Activated CD8-positive, alpha-beta T cell treated with anti-CD3 and anti-CD28 coated beads for 36 hours (primary cell): Measurements from ENCODE around the gene DKK1. TPM values are rescaled to one million over a fixed set of nuclear protein-coding genes. Genes with fewer than 3 reads are reported as not detected.

Experiments used
- ATAC-seq: fragments of 200-7000 bp; cut with Tn5 transposase; one replicate; pipeline ENCODE4 v1.10.0; 2021; ENCODE audit warnings: mild to moderate bottlenecking, moderate library complexity
- CTCF ChIA-PET: fragments of 350-600 bp; sonication (Branson Sonifier 250); formaldehyde crosslinking; loops from one replicate; lab custom pipeline; 2021; ENCODE audit warnings: antibody characterized with exemption; lab: Charles Lee
- POLR2A ChIA-PET: fragments of 350-600 bp; sonication (Branson Sonifier 250); formaldehyde crosslinking; loops from one replicate; lab custom pipeline; 2021; ENCODE audit warnings: antibody characterized with exemption; lab: Charles Lee
- DNase-seq: peaks from one replicate; pipeline ENCODE4 v3.0.0-alpha.2; 2020
- H3K27ac Mint-ChIP-seq: one replicate; pipeline ENCODE4 v1.8.0; 2021; ENCODE audit warnings: mild to moderate bottlenecking, mixed read lengths
- H3K27me3 Mint-ChIP-seq: one replicate; pipeline ENCODE4 v1.8.0; 2021; ENCODE audit warnings: mixed read lengths
- H3K36me3 Mint-ChIP-seq: one replicate; pipeline ENCODE4 v1.8.0; 2021; ENCODE audit warnings: low read depth, mixed read lengths
- H3K4me1 Mint-ChIP-seq: one replicate; pipeline ENCODE4 v1.8.0; 2021; ENCODE audit warnings: low read depth, mixed read lengths
- H3K4me3 Mint-ChIP-seq: one replicate; pipeline ENCODE4 v1.8.0; 2021; ENCODE audit warnings: mild to moderate bottlenecking, moderate library complexity, mixed read lengths
- H3K9me3 Mint-ChIP-seq: one replicate; pipeline ENCODE4 v1.8.0; 2021; ENCODE audit warnings: mixed read lengths
- CTCF ChIP-seq: fragments of 200-600 bp; IDR thresholded peaks from one replicate; pipeline ENCODE4 v1.8.0; 2022; ENCODE audit warnings: antibody characterized with exemption, mild to moderate bottlenecking
- intact Hi-C: fragments of 100-400 bp; cut with micrococcal nuclease; formaldehyde crosslinking; loops from one replicate; pipeline ENCODE4 v1.10.0; 2022
- total RNA-seq, 2 experiments: library from RNA; stranded (reverse); gene quantifications; one replicate each; pipeline ENCODE4 v1.2.3, GENCODE V29; 2021

The DKK1 gene
- total RNA-seq, 2 experiments from 2014 or later = not detected

GRCh38 chr10:52308251-52309031 is 5.6 kb upstream of the DKK1 start:
- ATAC-seq (peak; percentile 62), DNase-seq (peak; percentile 51)
- ChIA-PET CTCF (interaction anchor here (0.8 to 3.0 kb wide), 5 partner anchors 9 to 259 kb away, joined by 3 to 27 read pairs (median 4); no protein-coding TSS in a partner anchor), POLR2A (no interaction called here)
- Mint-ChIP-seq H3K27me3 (peaks cover 34% of the 10 kb centered on the region), H3K27ac (no peak overlapping the region), H3K4me3 (no peak overlapping the region), H3K9me3 (no peaks in the 10 kb centered on the region), H3K36me3 (no peaks in the 10 kb centered on the region), H3K4me1 (peaks cover 5% of the 10 kb centered on the region)
- peak; percentile 57 for TF ChIP-seq CTCF
- intact Hi-C loops = loop anchor here (2.0 kb wide), 1 partner anchor 180 kb away; no protein-coding TSS in a partner anchor

GRCh38 chr10:52312942-52313255 is 1.2 kb upstream of the DKK1 start:
- Mint-ChIP-seq H3K4me1 (peaks cover 9% of the 10 kb centered on the region), H3K27ac (no peak overlapping the region)
- no peak for ATAC-seq

DNA sequence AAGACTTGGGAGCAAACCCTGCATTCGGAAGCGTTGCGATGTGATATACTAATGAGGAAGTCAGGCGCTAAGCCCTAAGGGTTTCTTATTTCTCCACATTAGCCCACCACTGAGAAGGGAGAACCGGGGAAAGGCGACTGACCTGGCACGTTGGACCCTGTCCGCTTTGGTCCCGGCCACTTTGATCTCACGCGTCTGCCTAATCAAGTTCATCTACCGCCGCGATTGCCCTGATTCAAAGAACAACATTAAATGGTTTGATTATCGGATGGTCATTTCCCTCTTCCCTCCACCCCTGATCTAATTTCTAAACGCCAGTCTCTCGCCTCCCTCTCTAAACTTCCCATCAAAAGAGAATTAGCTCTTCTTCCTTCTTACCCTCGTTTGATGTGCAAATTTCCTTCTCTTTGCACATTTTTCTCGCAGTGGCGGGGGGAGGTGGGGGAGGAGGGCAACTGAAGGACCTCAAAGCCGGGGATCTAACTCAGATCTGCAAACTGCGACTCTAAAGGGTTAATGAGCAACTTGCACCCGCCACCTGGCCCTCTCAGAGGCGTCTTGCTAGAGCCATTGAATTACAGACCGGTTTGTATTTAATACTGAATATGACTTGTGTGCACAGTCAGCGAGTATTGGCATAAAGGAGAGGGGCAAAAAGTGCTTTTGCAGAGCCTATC is 687 bp upstream of the DKK1 start:
- ChIA-PET CTCF (interaction anchor here (1.4 kb wide), 1 partner anchor 15 kb away, joined by 4 read pairs; no protein-coding TSS in a partner anchor), POLR2A (no interaction called here)
- ATAC-seq (no peak), DNase-seq (no peak)
- H3K36me3 Mint-ChIP-seq = no peaks in the 10 kb centered on the region
- no peak overlapping the region for H3K4me3 Mint-ChIP-seq
- no peak overlapping the region for H3K27ac Mint-ChIP-seq
- peaks cover 9% of the 10 kb centered on the region for H3K4me1 Mint-ChIP-seq
- no peaks in the 10 kb centered on the region for H3K9me3 Mint-ChIP-seq
- H3K27me3 Mint-ChIP-seq = peaks cover 47% of the 10 kb centered on the region
- intact Hi-C loops = loop anchor here (10.0 kb wide), 1 partner anchor 281 kb away; no protein-coding TSS in a partner anchor
- no peak for TF ChIP-seq CTCF

More at GRCh38 chr10:52312942-52313255, 1.2 kb upstream of the DKK1 start:
- no peak for DNase-seq
- Mint-ChIP-seq H3K27me3 (peaks cover 51% of the 10 kb centered on the region), H3K36me3 (no peaks in the 10 kb centered on the region), H3K9me3 (no peaks in the 10 kb centered on the region), H3K4me3 (no peak overlapping the region)
- TF ChIP-seq CTCF = no peak
- ChIA-PET POLR2A (no interaction called here), CTCF (interaction anchor here (1.4 kb wide), 1 partner anchor 15 kb away, joined by 4 read pairs; no protein-coding TSS in a partner anchor)
- intact Hi-C loops = loop anchor here (10.0 kb wide), 1 partner anchor 282 kb away; no protein-coding TSS in a partner anchor

GRCh38 chr10:52314822-52315552 is 906 bp downstream of the DKK1 start:
- no peak overlapping the region for H3K27ac Mint-ChIP-seq
- CTCF ChIA-PET = no interaction called here
- POLR2A ChIA-PET = no interaction called here
- peaks cover 6% of the 10 kb centered on the region for H3K4me1 Mint-ChIP-seq
- no peak overlapping the region for H3K4me3 Mint-ChIP-seq
- H3K9me3 Mint-ChIP-seq = no peaks in the 10 kb centered on the region
- TF ChIP-seq CTCF = no peak
- intact Hi-C loops = loop anchor here (10.0 kb wide), 1 partner anchor 280 kb away; no protein-coding TSS in a partner anchor
- H3K36me3 Mint-ChIP-seq = no peaks in the 10 kb centered on the region
- H3K27me3 Mint-ChIP-seq = peaks cover 35% of the 10 kb centered on the region
- ATAC-seq (no peak), DNase-seq (no peak)
